GM19467 (cell line): ENCODE measurements around the gene ZNF649.
"Not testable (repeated sequence)": the region's sequence is repeated elsewhere in the genome, so short reads cannot be mapped to it uniquely, and the experiment has no call there.

Source experiments
- ATAC-seq: cut with Tn5 transposase; IDR thresholded peaks from one replicate; pipeline ENCODE4 v1.9.1; 2021; ENCODE audit warnings: mild to moderate bottlenecking, moderate library complexity; ENCODE audit not compliant: unreplicated experiment

The ZNF649 gene

DNA sequence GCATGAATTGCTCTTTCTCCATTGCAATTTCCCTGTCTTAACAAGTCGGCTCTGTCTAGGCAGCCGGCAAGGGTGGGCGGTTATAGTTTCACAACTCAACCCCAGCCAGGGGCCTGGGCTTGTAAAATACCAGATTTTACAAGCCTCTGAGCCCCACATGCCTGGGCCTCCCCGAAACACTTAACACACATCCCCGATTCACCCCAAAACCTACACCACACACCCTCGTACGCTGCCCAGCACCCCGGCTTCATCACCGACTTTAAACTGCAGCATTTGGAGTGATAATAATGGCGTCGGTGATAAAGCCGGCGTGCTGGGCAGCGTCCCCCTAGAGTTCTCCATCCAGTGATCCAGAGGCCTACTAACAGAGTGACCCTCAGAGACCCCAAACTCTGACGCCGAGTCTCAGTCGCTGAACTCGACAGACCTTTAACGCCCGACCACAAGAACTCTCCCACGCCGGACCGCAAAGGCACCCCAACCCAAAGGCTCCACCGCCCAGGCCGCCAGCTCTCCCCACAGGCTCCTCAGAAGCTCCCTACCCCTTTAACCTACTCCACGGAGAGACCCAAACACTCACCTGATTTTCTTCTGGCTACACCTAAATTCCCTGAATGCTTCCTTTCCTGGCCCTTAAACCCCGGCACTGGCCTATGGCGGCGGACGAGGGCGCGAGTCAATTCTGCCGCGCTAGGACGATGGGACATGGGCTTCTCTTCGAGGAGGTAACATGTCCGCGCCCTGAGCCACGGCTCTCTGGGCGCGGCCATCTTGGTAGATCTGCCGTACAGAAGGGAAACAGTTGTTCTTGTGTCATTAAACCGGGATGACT, at the start of gene ZNF649:
Gene ZNF649 (minus strand): TSS at position 687 of the 835 bp plus-strand sequence. CDS start 4,910 bp downstream, outside the sequence.
- ATAC-seq, result peak; percentile 63

DNA sequence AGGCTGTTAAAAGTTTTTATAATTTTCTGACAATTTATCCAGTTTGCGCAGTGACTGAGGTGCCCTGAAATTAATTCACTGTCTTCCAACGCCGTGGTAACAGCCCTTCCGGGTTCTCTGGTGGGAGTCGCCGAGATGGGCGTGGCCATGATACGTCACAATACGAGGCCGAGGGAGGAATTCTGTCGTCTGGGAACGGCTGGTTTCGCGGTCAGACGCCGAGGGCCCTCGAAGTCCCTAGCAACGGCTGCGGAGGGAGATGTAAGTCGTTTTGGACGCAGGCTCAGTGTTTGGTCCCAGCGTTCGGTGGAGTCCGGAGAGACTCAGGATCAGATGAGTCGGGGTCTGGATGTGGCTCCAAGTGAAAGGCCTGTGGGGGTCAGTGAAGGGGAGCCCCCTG, 44.2 kb upstream of the ZNF649 start:
- ATAC-seq, result no peak

DNA sequence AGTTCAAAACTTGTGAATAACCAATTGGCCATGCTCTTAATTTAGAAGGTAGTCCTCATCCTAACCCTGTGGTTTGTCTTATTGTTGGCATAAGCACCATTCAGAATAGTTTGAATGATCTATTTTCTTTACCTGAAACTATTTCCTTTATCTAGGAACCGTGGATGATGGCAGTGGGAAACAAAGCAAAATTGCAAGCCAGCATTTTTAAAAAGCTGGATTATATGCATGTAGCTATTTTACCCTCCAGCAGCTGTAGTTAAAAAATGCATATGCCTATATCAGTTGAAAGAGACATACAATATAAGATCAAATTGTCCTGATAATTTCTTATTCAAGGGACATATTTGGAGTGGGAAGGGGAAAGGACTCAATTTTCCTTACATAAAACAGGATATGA, 41.8 kb upstream of the ZNF649 start:
- no peak for ATAC-seq

DNA sequence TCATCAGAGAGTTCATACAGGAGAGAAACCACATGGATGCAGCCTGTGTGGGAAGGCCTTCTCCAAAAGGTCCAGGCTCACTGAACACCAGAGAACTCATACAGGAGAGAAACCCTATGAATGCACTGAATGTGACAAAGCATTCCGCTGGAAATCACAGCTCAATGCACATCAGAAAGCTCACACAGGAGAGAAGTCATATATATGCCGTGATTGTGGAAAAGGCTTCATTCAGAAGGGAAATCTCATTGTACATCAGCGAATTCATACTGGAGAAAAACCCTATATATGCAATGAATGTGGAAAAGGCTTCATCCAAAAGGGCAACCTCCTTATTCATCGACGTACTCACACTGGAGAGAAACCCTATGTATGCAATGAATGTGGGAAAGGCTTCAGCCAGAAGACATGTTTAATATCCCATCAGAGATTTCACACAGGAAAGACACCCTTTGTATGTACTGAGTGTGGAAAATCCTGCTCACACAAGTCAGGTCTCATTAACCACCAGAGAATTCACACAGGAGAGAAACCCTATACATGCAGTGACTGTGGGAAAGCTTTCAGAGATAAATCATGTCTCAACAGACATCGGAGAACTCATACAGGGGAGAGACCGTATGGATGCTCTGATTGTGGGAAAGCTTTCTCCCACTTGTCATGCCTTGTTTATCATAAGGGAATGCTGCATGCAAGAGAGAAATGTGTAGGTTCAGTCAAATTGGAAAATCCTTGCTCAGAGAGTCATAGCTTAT, 40.2 kb upstream of the ZNF649 start:
- ATAC-seq, result no peak

DNA sequence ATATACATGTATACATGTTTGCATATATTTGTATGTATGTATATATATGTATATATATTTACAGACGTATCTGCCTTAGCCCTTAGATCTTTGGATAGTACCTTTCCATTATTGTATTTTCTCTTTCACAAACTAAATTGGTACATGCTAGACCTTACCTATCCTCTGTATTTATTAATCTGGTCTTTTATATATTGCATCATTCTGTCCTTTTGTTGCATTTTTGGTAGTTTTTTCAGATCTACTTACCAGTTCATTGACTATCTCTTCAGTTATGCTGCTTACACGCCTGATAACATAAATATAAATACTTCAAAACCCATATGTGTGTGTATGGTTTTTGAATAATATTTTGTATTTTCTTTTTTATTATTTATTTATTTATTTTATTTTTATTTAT, 34.1 kb upstream of the ZNF649 start:
- ATAC-seq, result no peak

DNA sequence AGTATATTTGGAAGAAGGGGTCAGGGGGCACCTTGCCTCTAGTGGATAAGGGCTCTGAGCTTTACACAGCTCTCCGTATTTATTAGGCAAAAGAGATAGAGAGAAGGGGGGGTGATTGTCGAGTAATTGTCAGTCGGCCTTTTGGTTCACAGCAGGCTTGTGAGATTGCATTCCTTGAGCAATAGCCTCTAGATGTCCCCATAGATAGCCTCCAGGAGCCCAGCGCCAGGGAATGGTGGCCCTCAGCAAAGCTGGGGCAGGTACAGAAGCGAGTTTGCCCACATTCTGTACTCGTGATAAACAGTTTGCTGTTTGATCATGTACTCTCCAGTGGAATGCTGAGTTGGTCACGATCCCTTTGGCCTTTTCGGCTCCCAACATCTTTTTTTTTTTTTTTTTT, 27.1 kb upstream of the ZNF649 start:
- ATAC-seq, result no peak

DNA sequence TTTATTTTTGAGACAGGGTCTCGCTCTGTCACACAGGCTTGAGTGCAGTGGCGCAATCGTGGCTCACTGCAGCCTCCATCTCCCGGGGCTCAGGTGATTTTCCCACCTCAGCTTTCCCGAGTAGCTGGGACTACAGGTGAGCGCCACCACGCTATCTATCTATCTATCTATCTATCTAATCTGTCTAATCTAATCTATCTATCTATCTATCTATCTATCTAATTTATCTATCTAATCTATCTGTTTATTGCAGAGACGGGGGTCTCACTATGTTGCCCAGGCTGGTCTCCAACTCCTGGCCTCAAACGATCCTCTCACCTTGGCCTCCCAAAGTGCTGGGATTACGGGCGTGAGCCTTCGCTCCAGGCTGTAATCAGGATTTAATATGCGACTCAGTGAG, 23.0 kb upstream of the ZNF649 start:
- ATAC-seq, result no peak

DNA sequence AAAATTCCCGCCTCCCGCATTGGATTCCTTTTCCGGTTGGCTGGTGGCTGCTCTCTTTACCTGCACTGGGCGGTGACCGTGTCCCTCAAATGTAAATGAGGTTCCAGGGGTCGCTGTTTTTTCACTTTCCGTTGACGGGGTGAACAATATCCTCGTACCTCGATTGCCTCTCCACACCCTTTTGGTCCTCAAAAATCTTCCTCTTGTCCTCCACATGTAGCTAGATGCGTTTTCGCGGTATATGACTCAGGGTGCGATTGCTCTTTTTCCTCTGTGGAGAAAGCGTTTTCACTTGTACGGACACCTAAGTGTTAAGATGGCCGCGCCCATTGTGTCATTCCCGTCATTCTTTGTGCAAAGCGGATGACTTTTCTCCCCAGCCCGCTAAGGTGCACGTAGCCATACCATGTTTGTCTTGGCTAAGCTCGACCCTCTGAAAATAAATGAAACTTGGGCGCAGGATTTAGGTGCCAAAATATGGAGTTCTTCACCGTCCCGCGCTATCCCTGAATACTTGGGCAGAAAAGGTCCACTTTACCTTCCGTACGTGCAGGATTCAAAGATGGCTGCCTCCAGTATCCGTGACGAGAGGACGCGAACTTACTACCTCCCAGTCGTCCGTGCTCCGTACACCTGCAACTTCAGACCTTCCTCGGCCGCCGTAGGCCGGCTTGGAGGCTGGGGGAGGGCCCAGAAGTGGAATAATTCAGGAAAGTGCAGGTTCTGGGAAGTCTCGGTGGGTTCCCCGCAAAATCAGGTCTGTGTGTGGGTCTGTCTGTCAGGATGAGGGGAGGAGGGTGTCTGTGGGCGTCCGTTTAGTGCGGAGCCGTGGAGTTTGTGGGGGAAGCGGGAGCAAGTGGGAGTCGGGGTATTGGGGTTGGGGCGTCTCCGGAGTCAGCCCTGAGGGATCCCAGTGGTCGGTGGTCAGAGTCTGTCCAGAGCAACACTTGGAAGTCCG, 22.2 kb upstream of the ZNF649 start, which contains the start of gene ZNF613:
Gene ZNF613 (plus strand): TSS at position 689 of the 958 bp plus-strand sequence. CDS start 8,749 bp downstream, outside the sequence.
- peak; percentile 85 for ATAC-seq

DNA sequence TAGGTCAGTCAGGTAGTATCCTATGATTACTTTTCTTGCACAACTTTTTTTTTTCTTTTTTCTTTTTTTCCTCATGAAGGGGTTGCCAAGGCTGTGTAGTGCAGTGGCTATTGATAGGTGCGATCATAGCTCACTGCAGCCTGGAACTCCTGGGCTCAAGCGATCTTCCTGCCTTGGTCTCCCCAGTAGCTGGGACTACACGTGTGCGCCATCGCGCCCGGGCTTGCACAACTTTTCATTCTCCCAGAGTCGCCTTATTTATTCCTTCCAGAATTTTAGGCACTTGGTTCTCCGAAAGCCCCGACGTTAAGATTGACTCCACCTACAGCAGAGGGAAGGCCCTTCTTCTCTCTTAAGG, 21.6 kb upstream of the ZNF649 start:
- ATAC-seq, result no peak

DNA sequence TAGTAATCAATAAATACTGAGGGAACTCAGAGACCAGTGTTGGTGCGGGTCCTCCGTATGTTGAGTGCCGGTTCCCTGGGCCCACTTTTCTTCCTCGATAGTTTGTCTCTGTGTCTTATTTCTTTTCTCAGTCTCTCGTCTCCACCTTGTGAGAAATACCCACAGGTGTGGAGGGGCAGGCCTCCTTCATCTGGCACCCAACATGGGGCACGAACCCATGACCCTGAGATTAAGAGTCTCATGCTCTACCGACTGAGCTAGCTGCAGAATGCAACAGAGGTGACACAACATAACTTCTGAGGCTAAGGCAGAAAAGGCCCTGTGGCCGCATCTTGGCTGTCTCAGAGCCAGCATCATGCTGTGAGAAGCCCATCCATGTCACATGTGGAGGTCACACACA, 17.1 kb upstream of the ZNF649 start:
- no peak for ATAC-seq

DNA sequence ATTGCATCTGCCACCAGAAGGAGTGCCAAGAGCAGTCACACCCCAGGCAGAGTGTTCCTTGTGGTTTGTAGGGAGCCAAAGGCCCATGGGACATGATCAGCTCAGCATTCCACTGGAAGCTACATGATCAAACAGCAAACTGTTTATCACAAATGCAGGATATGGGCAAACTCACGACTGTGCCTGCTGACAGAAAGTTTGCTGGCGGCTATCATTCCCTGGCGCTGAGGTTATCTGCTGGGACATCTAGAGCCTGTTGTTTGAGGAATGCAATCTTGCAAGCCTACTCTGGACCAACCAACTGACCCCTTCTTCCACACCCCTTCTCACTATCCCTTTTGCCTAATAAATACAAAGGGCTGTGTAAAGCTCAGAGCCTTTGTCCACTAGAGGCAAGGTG, 14.8 kb upstream of the ZNF649 start:
- no peak for ATAC-seq

DNA sequence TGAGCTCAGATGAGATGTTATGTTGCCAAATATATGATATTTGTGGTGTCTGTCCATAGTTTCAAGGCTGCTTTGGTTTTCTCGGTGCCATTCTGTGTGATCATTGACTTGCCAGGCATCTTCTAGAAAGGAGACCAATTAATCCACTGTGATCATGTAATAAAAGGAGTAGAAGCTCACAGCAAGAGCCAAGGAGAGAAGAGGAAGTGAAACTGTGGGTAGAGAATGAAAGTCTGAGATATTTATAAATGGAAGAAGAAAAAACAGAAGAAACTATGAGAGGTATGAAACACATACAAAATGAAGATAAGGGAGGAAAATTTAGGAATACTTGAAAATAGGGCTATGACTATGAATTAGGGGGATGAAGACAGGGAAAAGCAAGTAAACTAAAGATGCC, 11.3 kb upstream of the ZNF649 start:
- no peak for ATAC-seq

DNA sequence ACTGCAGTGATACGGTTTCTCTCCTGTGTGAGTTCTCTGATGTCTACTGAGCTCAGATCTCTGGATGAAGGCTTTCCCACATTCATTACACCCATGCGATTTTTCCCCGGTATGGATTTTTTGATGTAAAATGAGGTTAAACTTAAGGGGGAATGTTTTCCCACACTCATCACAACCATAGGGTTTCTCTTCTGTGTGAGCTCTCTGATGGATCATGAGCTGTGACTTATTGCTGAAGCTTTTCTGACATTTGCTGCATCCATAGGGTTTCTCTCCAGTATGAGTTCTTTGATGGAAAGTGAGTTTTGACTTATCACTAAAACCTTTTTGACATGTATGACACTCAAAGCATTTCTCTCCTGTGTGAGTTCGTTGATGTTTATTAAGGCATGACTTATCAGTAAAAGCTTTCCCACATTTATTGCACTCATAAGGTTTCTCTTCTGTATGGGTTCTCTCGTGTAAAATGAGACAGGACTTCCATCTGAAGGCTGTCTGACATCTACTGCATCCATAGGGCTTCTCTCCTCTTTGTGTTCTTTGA, 10.6 kb upstream of the ZNF649 start:
- no peak for ATAC-seq

DNA sequence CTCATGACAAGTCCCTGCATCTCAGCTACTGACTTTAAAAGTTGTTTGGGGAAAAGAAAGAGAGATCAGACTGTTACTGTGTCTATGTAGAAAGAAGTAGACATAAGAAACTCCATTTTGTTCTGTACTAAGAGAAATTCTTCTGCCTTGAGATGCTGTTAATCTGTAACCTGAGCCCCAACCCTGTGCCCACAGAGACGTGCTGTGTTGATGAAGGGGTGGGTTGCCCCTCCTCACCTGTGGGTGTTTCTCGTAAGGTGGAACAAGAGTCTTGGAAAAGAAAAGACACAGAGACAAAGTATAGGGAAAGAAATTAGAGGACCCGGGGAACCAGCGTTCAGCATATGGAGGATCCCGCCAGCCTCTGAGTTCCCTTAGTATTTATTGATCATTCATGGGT, 3.2 kb upstream of the ZNF649 start:
- ATAC-seq, result not testable (repeated sequence)

DNA sequence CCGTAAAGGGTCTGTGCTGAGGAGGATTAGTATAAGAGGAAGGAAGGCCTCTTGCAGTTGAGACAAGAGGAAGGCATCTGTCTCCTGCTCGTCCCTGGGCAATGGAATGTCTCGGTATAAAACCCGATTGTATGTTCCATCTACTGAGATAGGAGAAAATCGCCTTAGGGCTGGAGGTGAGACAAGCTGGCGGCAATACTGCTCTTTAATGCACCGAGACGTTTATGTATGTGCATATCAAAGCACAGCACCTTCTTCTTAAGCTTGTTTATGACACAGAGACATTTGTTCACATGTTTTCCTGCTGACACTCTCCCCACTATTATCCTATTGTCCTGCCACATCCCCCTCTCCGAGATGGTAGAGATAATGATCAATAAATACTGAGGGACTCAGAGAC, 1.3 kb upstream of the ZNF649 start:
- not testable (repeated sequence) for ATAC-seq

DNA sequence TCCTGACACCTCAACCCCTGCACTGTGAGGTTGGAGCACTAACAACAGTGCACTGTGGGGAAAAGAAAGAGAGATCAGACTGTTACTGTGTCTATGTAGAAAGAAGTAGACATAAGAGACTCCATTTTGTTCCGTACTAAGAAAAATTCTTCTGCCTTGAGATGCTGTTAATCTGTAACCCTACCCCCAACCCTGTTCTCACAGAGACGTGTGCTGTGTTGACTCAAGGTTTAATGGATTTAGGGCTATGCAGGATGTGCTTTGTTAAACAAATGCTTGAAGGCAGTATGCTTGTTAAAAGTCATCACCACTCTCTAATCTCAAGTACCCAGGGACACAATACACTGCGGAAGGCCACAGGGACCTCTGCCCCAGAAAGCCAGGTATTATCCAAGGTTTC, 822 bp upstream of the ZNF649 start:
- not testable (repeated sequence) for ATAC-seq

DNA sequence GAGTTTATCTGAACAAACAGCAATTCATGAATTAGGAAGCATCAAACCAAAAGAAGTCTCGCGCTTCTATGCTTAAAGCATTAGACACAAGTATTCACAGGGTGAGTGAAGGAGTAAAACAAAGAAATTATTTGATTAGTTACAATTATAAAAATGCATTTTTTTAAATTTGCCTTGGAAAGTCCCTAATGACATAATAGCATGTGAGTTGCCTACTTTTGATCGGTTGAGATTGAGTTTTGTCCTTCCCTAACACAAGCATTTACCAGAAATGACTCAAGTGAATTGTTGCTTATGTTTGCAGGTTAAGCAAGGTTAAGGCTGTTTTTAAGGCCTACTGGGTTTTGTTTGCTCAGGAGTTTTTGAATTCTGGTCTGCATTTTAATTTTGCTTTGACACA, 389 bp upstream of the ZNF649 start:
- no peak for ATAC-seq

DNA sequence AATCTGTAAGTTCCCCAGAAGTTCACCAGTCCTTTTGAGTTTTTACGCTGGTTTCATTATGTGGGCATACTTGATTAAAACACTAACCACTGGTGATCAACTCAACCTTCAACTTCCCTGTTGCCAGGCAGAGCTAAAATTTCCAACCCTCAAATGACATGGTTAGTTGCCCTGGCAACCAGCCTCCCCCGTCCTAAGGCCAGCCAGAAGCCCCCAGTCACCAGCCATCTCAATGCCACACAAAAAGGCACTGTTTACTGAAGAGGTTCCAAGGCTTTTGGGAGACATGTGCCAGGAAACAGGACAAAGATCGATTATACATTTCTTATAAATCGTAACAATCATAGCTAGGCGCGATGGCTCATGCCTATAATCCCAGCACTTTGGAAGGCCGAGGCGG, 1.6 kb downstream of the ZNF649 start:
- ATAC-seq, result no peak

DNA sequence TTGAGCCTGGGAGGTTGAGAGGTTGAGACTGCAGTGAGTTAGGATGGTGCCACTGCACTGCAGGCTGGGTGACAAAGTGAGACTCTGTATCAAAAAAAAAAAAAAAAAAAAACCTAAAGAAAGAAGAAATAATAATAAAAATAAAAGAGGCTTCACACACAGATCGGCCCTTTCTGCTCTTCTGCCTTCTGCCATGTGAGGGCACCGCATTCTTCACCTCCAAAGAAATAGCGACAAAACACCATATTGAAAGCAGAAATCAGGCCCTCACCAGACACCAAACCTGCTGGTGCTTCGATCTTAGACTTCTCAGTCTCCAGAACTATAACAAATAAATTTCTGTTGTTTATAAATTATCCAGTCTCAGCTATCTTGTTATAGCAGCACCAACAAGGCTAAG, 3.0 kb downstream of the ZNF649 start:
- ATAC-seq, result no peak

DNA sequence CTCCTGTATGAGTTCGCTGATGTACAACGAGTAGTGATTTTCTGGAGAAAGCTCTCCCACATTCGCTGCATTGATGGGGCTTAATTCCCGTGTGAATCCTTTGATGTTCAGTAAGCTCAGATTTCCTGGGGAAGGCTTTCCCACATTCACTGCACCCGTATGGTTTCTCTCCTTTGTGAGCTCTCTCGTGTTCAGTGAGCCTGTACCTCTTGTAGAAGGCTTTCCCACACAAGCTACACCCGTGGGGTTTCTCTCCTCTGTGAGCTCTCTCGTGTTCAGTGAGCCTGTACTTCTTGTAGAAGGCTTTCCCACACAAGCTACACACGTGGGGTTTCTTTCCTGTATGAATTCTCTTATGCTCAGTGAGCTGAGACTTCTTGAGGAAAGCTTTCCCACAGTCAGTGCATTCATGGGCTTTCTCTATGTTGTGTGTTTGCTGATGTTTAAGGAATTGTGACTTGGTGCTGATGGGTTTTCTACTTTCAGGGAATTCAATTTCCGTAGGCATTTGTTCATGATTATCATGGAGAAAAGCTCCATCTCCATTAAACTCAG, 13.5 kb downstream of the ZNF649 start:
- ATAC-seq, result no peak
